BLaER1 treated with 17β-estradiol and CSF1 and Interleukin-3, amounts not matched to agents 10 nM and 100 nM (cell line): ENCODE data around the gene PGM2L1.

Source experiments
- H3K27ac ChIP-seq, 11 experiments: shearing (Covaris generic); formaldehyde crosslinking; 2 replicates each; pipeline ENCODE4 v1.8.1; 2022
- H3K27me3 ChIP-seq, 11 experiments: shearing (Covaris generic); formaldehyde crosslinking; 2 replicates each; pipeline ENCODE4 v1.8.1; 2022
- H3K36me3 ChIP-seq, 11 experiments: shearing (Covaris generic); formaldehyde crosslinking; 2 replicates each; pipeline ENCODE4 v1.8.1; 2022
- H3K4me1 ChIP-seq, 10 experiments: shearing (Covaris generic); formaldehyde crosslinking; 2 replicates each; pipeline ENCODE4 v1.8.1; 2022
- H3K4me2 ChIP-seq, 11 experiments: shearing (Covaris generic); formaldehyde crosslinking; 2 replicates each; pipeline ENCODE4 v1.8.1; 2022
- H3K4me3 ChIP-seq, 10 experiments: shearing (Covaris generic); formaldehyde crosslinking; 2 replicates each; pipeline ENCODE4 v1.8.1; 2022
- H3K9ac ChIP-seq, 11 experiments: shearing (Covaris generic); formaldehyde crosslinking; 2 replicates each; pipeline ENCODE4 v1.8.1; 2022
- H3K9me3 ChIP-seq, 11 experiments: shearing (Covaris generic); formaldehyde crosslinking; replicated peaks in 1 of 11; 2 replicates each; pipeline ENCODE4 v1.8.1; 2022
- H4K20me1 ChIP-seq, 11 experiments: shearing (Covaris generic); formaldehyde crosslinking; 2 replicates each; pipeline ENCODE4 v1.8.1; 2022
- Cebpa-rat ChIP-seq, 11 experiments: shearing (Covaris generic); IDR thresholded peaks; 2 replicates each; pipeline ENCODE4 v1.8.1; 2022

The PGM2L1 gene

DNA sequence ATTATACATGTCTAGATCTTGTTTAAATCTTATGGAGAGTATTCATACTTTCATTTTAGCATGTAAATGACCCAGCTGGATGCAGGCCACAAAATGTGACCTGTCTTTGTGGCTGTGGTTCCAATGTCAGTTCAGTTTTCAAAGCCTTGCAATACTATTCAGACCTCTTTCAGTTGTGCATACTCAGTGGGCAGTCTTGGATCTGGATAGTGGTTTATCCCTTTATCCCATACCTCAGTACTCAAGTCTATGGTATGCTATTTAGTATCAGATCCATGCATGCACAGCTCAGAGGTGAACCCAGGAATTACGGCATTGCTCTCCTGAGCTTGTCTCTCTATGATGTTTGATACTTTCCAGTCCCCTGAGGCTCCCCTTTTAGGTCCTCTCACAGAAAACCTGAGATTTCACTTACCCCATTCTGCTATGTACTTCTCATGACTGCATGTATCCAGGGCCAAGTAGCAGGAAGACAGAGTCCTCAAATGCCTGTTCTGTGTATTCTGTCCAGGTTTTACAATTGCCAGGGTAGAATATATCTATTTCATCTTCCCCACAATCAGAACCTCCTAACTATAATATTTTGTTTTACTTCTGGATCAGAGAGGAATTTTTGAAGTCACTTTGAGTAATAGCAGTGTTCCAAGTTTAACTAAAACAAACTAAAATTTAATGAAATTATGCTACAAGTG, 79.8 kb downstream of the PGM2L1 start:
- no peak for TF ChIP-seq Cebpa-rat (IDR thresholded peaks at IDR 0.05)
- no peak overlapping the region for H3K9ac ChIP-seq
- peaks cover 14 to 30% (median 23%) of the 10 kb centered on the region in 11 experiments for H3K9me3 ChIP-seq

DNA sequence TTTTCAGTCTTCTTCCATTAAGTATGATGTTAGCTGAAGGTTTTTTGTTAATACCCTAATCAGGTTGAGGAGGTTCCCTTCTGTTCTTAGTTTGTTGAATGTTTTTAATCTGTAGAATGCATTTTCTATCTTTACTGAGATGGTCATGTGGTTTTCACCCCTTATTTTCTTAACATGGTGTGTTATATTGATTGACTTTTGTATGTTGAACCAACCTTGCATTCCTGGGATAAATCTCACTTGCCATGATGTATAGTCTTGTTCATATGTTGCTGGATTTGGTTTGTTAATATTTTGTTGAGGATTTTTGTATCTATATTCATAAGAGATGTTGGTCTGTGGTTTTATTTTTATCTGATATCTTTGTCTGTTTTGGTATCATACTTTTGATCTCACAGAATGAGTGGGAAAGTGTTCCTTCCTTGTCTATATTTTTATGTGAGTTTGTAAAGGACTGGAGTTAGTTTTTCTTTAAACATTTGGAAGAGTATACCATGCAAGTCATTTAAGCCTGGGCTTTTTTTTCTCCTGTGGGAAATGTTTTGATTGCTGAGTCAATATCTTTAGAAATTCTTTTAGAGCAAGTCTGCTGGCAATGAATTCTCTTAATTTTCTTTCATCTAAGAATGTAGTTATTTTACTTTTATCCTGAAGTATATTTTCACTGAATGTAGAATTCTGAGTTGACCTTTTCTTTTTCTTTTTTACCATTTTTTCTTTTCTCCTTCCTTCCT, 81.3 kb downstream of the PGM2L1 start:
- Histone ChIP-seq H3K4me2 (no peak overlapping the region), H3K4me1 (no peaks in the 10 kb centered on the region), H4K20me1 (no peaks in the 10 kb centered on the region), H3K4me3 (no peak overlapping the region), H3K9me3 (peaks cover 14 to 30% (median 23%) of the 10 kb centered on the region in 11 experiments), H3K27me3 (no peaks in the 10 kb centered on the region), H3K9ac (no peak overlapping the region), H3K27ac (no peak overlapping the region), H3K36me3 (no peaks in the 10 kb centered on the region)
- TF ChIP-seq Cebpa-rat (IDR thresholded peaks at IDR 0.05) = no peak

More for the DNA sequence above, 79.8 kb downstream of the PGM2L1 start:
- Histone ChIP-seq H3K36me3 (no peaks in the 10 kb centered on the region), H3K27ac (no peak overlapping the region), H3K27me3 (no peaks in the 10 kb centered on the region), H3K4me3 (no peak overlapping the region), H3K4me1 (no peaks in the 10 kb centered on the region), H3K4me2 (no peak overlapping the region), H4K20me1 (no peaks in the 10 kb centered on the region)

DNA sequence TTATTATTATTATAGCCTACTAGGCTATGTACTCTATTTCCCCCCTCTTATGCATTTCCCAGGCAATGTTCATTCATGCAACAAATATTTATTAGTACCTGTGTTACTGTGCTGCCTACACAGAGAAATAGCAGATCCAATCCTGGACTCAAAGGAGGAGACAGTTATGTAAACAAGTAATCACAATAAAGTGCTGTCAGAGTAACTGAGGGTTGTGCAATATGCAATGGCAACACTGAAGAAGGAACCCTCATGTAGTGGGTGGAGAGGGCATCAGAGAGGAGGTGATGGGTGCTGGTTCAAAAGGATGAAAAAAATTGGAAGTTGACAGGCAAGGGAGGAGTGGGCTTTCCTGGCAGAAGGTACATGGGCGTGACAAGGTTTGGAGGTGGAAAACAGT, 85.9 kb downstream of the PGM2L1 start:
- Histone ChIP-seq H3K4me3 (no peak overlapping the region), H3K36me3 (no peaks in the 10 kb centered on the region), H3K4me2 (no peak overlapping the region), H3K9ac (no peak overlapping the region), H3K9me3 (peaks cover 13 to 28% (median 18%) of the 10 kb centered on the region in 11 experiments), H3K4me1 (no peaks in the 10 kb centered on the region), H3K27ac (no peak overlapping the region), H3K27me3 (no peaks in the 10 kb centered on the region), H4K20me1 (no peaks in the 10 kb centered on the region)
- 0 out of 22 replicates have a peak, but pooled peaks of 1 of the 11 experiments have one; percentile 30 for TF ChIP-seq Cebpa-rat (IDR thresholded peaks at IDR 0.05)

DNA sequence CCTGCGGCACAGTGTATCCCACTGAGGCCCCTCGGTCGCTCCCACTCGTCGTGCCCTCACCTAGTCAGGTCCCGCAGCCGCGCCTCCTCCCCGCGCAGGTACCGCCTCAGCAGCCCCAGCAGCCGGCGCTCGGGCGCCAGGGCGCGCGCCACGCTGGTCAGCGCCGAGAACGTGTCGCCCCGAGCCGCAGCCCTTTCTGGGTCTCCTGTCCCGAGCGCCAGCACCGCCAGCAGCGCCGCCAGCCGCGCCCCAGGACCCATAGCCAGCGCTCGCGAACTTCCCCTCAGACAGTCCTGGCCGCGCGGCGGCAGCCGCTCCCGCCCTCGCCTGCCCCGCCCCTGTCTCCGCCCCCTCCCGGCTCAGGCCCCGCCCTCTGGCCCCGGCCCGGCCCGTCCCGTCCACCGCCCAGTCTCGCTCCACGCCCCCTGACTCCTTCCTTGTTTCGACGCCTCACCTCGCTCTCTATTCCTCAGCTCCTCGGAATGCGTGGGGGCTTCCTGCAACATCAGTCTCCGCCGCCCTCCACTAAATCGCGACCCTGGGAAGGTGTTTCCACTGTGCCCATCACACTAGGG, 86.8 kb downstream of the PGM2L1 start, which contains the start of gene P4HA3:
TSS of gene P4HA3 (minus strand) at position 289 of the 575 bp plus-strand sequence. CDS start at position 260, 29 bp downstream.
- Histone ChIP-seq H3K9me3 (peaks cover 5 to 19% (median 9%) of the 10 kb centered on the region in 11 experiments; a peak in 21 of 22 replicates), H3K4me2 (no peak within 1 kb of the TSS), H3K36me3 (no peaks in the 10 kb centered on the region), H3K9ac (no peak within 1 kb of the TSS), H3K4me3 (no peak within 1 kb of the TSS), H4K20me1 (no peaks in the 10 kb centered on the region), H3K27ac (no peak within 1 kb of the TSS), H3K4me1 (no peaks in the 10 kb centered on the region), H3K27me3 (no peaks in the 10 kb centered on the region)
- TF ChIP-seq Cebpa-rat (IDR thresholded peaks at IDR 0.05) = no peak

DNA sequence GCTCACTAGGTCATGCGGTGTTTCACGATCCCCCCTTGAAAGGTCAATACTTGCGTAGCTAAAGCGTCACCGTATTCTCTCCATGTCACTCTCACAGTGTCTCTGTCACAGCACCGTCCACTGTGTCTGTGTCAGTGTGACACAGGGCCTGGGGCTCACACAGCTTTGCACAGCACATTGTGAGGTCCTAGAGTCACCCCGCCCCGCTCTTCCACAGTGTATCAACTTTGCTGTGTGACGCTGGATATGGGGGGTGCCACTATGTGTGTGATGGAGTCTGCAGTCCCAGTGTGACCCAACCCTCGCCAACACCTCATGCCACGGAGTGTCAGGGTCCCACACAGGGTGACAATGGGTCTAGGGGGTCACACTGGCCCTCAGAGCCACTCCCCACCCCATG, 87.4 kb downstream of the PGM2L1 start:
- Histone ChIP-seq H3K4me2 (no peak overlapping the region), H3K27ac (no peak overlapping the region), H3K27me3 (no peaks in the 10 kb centered on the region), H3K9ac (no peak overlapping the region), H3K4me3 (no peak overlapping the region), H3K9me3 (peaks cover 0 to 13% (median 4%) of the 10 kb centered on the region in 11 experiments; a peak in 17 of 22 replicates), H4K20me1 (no peaks in the 10 kb centered on the region), H3K4me1 (no peaks in the 10 kb centered on the region), H3K36me3 (no peaks in the 10 kb centered on the region)
- no peak for TF ChIP-seq Cebpa-rat (IDR thresholded peaks at IDR 0.05)

DNA sequence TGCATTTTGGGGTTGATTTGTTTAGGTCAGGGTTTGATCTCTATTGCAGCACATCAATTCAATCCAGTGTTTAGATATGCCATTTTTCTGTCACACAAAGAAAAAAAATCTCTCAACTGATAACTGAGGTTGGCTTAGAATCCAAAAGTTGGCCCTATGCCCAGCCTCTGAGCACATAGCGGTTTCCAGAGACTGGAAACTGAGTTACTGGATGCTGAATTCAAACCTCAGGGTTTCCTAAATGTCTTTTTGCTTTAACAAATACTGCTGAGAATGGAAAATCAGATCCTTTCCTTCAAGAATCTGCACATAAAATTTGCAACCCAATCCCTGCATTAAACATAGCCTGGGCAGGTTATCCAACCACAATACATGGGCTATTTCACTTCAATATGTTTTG, 90.8 kb downstream of the PGM2L1 start:
- Histone ChIP-seq H4K20me1 (no peaks in the 10 kb centered on the region), H3K4me1 (no peaks in the 10 kb centered on the region), H3K4me2 (no peak overlapping the region)

DNA sequence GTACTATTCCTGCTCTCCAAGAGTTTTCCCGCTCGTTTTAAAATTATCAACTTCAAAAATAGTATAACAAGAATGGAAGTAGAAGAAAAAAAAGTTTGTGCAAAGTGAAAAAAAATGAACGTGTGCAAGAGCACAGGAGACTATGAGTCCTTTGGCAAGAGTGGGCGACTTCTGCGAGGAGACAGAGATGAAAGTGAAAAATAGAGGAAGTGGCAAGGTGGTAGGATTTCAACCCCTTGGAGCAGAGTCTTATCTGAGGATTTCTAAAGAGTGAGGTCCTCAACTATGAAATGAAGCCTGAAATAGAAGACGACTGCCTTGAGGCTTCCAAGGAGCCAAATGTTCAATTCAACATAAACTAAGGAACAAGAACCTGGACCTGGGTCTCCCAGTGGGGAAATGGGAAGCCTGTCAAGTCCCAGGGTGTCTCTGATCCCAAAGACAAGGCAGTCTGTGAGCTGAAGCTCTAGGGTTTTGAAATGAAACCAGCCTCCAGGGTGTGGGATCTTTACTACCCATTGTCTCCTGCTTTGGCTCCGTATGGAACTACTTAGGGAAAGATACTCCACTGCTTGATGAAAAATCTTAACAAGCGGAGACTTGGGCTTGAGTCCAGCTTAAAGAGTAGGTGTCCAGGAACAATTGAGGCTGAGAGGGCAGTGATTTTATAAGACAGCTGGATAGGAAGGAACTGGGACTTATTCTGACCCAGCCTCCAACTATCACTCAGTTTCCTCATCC, 91.6 kb downstream of the PGM2L1 start:
- H3K9me3 ChIP-seq = peaks cover 0 to 9% (median 0%) of the 10 kb centered on the region in 11 experiments; a peak in 12 of 22 replicates
- H3K4me3 ChIP-seq = no peak overlapping the region
- no peak overlapping the region for H3K9ac ChIP-seq
- no peak for TF ChIP-seq Cebpa-rat (IDR thresholded peaks at IDR 0.05)
- H3K27me3 ChIP-seq = no peaks in the 10 kb centered on the region
- no peaks in the 10 kb centered on the region for H4K20me1 ChIP-seq
- no peaks in the 10 kb centered on the region for H3K36me3 ChIP-seq
- H3K4me1 ChIP-seq = no peaks in the 10 kb centered on the region
- no peak overlapping the region for H3K27ac ChIP-seq
- no peak overlapping the region for H3K4me2 ChIP-seq

More for the DNA sequence above, 90.8 kb downstream of the PGM2L1 start:
- H3K36me3 ChIP-seq = no peaks in the 10 kb centered on the region
- TF ChIP-seq Cebpa-rat (IDR thresholded peaks at IDR 0.05) = no peak
- no peak overlapping the region for H3K4me3 ChIP-seq
- H3K27me3 ChIP-seq = no peaks in the 10 kb centered on the region
- no peak overlapping the region for H3K27ac ChIP-seq
- no peak overlapping the region for H3K9ac ChIP-seq
- H3K9me3 ChIP-seq = peaks cover 0 to 10% (median 0%) of the 10 kb centered on the region in 11 experiments; a peak in 13 of 22 replicates

DNA sequence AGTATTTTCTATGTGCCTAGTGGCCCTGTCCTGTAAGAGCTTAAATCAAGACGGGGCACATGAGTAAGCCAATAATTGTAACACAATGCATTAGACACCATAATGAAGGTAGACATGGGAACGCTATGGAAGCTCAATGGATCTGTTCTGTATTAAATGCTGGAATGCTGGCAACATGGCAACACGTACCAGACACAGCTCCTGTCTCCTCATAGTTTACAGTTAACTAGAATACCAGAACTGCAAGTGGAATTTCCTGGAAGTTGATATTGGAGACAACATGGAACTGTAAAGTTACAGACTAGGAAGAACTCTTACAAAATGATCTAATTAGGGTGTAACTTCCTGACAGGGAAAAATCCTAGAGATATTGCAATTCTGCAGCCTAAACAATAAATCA, 99.2 kb downstream of the PGM2L1 start:
- no peak overlapping the region for H3K4me3 ChIP-seq
- no peaks in the 10 kb centered on the region for H3K36me3 ChIP-seq
- no peak overlapping the region for H3K27ac ChIP-seq
- peaks cover 0 to 9% (median 4%) of the 10 kb centered on the region in 11 experiments; a peak in 4 of 22 replicates for H3K9me3 ChIP-seq
- no peaks in the 10 kb centered on the region for H4K20me1 ChIP-seq
- no peak for TF ChIP-seq Cebpa-rat (IDR thresholded peaks at IDR 0.05)
- no peak overlapping the region for H3K4me2 ChIP-seq
- no peaks in the 10 kb centered on the region for H3K4me1 ChIP-seq
- H3K9ac ChIP-seq = no peak overlapping the region
- no peaks in the 10 kb centered on the region for H3K27me3 ChIP-seq

DNA sequence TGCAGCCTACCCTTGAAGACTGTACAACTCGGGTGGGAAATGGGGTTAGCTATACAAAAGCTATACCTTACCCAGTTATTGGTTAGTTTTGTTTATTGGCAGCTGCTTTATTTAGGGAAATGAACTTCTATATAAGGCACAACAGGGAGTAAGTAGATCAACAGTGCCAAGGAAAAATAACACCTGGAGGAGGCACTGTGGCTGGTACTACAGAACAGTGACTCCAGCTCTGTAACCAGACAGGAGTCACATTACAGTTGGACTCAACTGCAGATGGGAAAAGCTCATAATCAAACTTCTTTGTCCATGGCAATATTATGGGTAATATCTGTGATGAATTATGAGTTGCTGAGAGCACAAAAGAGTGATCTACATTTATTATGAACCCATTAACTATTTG, 100.7 kb downstream of the PGM2L1 start:
- Histone ChIP-seq H3K4me3 (no peak overlapping the region), H3K27me3 (no peaks in the 10 kb centered on the region), H3K9ac (no peak overlapping the region), H3K36me3 (no peaks in the 10 kb centered on the region), H3K27ac (no peak overlapping the region), H3K4me2 (no peak overlapping the region), H4K20me1 (no peaks in the 10 kb centered on the region), H3K9me3 (peaks cover 0 to 9% (median 4%) of the 10 kb centered on the region in 11 experiments; a peak in 4 of 22 replicates), H3K4me1 (no peaks in the 10 kb centered on the region)
- no peak for TF ChIP-seq Cebpa-rat (IDR thresholded peaks at IDR 0.05)
